GM21723 (cell line): ENCODE results near the gene CRTAC1.

ENCODE experiments used
- ATAC-seq: cut with Tn5 transposase; IDR thresholded peaks from one replicate; pipeline ENCODE4 v1.9.1; 2021; ENCODE audit warnings: mild to moderate bottlenecking, moderate library complexity; ENCODE audit not compliant: unreplicated experiment

Gene CRTAC1

DNA sequence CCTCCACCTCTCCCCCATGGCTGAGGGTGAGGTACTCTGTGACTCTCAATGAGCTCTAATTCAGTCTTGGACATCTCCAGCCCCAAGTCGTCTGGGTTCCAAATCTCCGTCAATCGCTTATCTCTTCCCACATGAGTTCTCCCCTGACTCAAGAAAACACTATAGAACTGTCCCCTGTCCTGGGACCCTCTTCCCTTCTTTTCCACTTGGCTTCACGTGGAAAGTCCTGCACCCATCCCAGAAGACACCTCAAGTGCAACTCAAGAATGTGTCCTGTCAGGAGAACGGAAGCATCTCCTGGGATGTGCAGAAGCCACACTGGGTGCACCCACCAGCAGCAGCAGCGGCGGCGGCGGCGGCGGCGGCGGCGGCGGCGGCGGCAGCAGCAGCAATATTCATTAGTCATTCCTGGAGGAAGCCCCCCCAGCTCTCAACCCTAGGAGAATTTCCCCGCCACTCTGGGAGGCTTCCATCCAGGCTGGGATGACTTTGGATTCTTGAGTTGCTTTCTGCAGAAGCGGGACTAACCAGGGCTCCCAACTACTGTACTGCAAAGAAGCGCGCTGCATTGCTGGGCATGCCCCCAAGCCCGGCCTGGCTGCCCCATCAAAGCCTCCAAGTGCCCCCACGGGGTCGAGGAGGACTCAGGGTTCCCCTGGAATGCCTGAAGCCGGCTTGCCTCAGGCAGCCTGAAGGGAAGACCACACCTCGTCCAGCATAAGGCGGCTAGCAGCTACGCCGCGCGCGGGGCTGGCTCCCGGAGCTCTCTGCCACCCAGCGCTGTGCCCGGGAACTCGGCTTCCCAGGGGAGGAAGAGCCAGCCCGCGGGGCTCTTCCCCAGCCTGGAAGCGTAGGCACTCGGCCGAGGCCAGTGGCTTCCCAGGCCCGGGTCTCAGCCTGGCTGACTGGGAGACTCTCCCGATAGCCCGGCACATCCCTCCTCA lies 1.0 kb downstream of the CRTAC1 start:
- ATAC-seq, result no peak

GRCh38 chr10:98028168-98028770 lies 2.2 kb downstream of the CRTAC1 start:
- no peak for ATAC-seq

GRCh38 chr10:98023024-98023423 lies 7.4 kb downstream of the CRTAC1 start:
- no peak for ATAC-seq

DNA sequence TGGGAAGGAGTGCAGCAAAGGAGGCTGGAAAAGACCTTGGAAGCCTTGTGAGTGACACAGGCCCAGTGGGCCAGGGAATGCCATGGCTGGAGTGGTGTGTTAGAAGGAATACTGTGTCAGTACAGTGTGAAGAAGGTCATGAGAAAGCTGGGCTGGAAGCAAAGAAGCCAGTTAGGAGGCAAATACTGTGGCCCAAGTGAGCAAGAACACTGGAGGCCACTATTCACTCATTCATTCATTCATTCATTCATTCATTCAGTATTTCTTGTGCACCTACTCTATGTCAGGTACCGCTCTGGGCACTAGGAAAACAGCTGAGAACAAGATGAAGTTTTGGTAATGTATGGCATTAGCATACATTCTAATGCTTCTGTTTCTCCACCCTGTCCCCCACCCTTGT lies 9.6 kb downstream of the CRTAC1 start:
- no peak for ATAC-seq

- no peak for ATAC-seq
Measured at GRCh38 chr10:98020254-98020653, 10.2 kb downstream of the CRTAC1 start.

DNA sequence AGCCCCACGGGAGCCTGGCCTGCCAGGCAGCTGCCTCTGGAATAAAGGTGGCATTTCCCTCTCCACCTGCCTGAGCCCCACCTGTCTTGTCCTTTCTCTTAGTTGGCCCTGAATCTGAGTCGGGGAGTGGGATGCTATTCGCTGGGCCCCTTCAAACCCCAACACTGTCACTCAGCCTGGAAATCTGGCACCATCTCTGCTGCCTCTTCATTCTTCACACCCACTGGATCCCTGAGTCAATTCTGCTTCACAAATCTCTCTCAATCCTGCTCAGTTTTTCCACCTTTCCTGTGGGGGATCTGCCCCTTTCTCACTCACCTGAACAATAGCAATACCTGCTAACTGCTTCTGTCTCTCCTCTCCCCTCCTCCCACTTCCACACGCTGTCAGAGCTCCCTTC lies 10.6 kb downstream of the CRTAC1 start:
- no peak for ATAC-seq

GRCh38 chr10:98016772-98017475 lies 13.5 kb downstream of the CRTAC1 start:
- no peak for ATAC-seq

GRCh38 chr10:98013776-98014175 lies 16.6 kb downstream of the CRTAC1 start:
- no peak for ATAC-seq

- no peak for ATAC-seq
Measured at GRCh38 chr10:98013122-98013521, 17.3 kb downstream of the CRTAC1 start.

- ATAC-seq, result no peak
Measured at GRCh38 chr10:98012644-98013043, 17.8 kb downstream of the CRTAC1 start.

- no peak for ATAC-seq
Measured at GRCh38 chr10:98010939-98011685, 19.3 kb downstream of the CRTAC1 start.

- ATAC-seq, result no peak
Measured at GRCh38 chr10:98006266-98006665, 24.2 kb downstream of the CRTAC1 start.

DNA sequence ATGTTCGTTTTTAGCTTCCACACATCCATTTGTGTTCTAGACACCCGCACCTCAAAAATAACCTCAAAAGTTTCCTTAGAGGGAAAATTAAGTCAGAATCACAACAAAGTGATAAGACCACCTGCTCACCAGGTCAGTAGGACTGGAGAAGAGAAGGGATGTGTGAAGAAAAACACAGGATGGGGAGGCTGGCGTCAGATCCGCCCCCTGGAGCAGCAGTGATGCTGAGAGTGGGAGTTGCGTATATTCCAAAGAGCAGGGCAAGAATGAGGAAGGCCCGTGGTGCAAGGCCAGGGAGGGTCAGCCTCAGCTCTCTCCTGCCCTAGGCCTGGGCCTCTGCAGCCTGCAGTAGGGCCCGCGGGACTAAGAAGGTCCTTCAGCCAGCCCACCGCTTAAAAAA lies 28.7 kb downstream of the CRTAC1 start:
- ATAC-seq, result no peak

- ATAC-seq, result no peak
Measured at GRCh38 chr10:98000346-98000745, 30.1 kb downstream of the CRTAC1 start.

- ATAC-seq, result no peak
Measured at GRCh38 chr10:97999923-98000248, 30.5 kb downstream of the CRTAC1 start.

- ATAC-seq, result no peak
Measured at GRCh38 chr10:97999066-97999922, 31.1 kb downstream of the CRTAC1 start.

DNA sequence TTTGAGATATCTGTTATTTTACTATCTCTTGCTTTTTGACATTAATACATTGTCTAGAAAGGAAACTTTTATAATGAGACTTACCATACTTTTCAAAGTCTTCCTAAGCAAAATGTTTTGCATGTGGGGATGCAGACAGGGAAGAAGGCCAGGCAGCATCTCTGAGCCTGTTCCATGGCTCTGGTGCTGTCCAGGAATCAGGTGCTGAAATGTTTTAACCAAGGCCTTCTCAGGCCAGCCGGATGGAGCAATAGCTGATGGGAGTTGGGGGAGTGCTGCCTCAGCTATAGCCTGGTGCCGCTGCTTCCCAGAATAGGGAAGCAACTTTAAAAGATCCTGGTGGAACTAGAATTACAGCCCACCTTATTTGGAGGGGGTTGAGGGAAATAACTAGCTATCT lies 38.5 kb downstream of the CRTAC1 start:
- no peak for ATAC-seq

DNA sequence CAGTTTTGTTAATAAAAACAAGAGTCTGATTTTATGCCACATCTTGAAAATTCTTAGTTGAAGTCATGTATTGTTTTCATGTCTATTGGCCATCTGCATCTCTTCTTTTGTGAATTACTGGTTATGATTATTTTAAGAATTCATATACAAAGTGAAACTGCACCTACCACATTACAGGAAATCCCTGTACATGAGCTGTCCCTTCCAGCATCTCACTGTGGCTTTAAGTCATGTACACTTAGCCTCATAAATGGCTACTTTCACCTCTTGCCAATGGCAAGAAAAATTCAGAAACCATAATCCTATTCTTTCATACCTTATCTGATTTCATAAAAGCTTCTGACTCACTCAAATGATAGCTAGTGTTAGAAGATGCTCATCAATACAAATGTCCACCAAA lies 48.6 kb downstream of the CRTAC1 start:
- no peak for ATAC-seq

GRCh38 chr10:97977673-97978072 lies 52.7 kb downstream of the CRTAC1 start:
- no peak for ATAC-seq

- ATAC-seq, result no peak
Measured at GRCh38 chr10:97975598-97975997, 54.8 kb downstream of the CRTAC1 start.
